HCT116 (cell line): ENCODE measurements around the gene ADRA2A. TPM values are rescaled to one million over a fixed set of nuclear protein-coding genes. Genes with fewer than 3 reads are reported as not detected.

Source experiments
- ATAC-seq: fragments of 200-7000 bp; cut with Tn5 transposase; 2 replicates; pipeline ENCODE4 v1.9.1; 2020; ENCODE audit warnings: mild to moderate bottlenecking, moderate library complexity
- BruUV-seq: library from RNA; stranded (reverse); fragments of 400-500 nt; replicated peaks from 2 replicates; lab custom pipeline; 2021; lab: Mats Ljungman, UMichigan
- CTCF ChIA-PET: fragments of 300-600 bp; sonication (Branson Sonifier 250); formaldehyde crosslinking; loops from one replicate; lab custom pipeline; 2021; ENCODE audit warnings: antibody characterized with exemption; lab: Charles Lee
- POLR2A ChIA-PET: fragments of 300-600, 350-600 bp; sonication (Branson Sonifier 250); formaldehyde crosslinking; loops from one replicate; lab custom pipeline; 2021; ENCODE audit warnings: antibody characterized with exemption; lab: Charles Lee
- RAD21 ChIA-PET, 2 experiments: fragments of 300-600 bp; sonication (Branson Sonifier 250); formaldehyde crosslinking; loops; one replicate each; lab custom pipeline; 2023; ENCODE audit warnings: low total read pairs in 2 of 2; ENCODE audit not compliant: uncharacterized antibody in 2 of 2, unreplicated experiment in 2 of 2, low non-redundant PET in 1 of 2; lab: Charles Lee
- DNase-seq: peaks from one replicate; pipeline ENCODE4 v3.0.0-alpha.2; 2010; ENCODE audit warnings: low read depth, low spot score
- H2AFZ ChIP-seq: fragments of 200-600 bp; shearing (Covaris generic), sonication (generic); 2 replicates; pipeline ENCODE4 v1.6.1; 2017; ENCODE audit warnings: low read depth, mixed run types, mixed read lengths, antibody characterized with exemption, low read length; ENCODE audit not compliant: poor library complexity, severe bottlenecking
- H3K27ac ChIP-seq: 2 replicates; pipeline ENCODE4 v1.5.1; 2012; ENCODE audit warnings: low read depth, low read length
- H3K27me3 ChIP-seq: fragments of 200-600 bp; sonication (generic); 2 replicates; pipeline ENCODE4 v1.6.1; 2016; ENCODE audit warnings: mixed run types, low read length, mixed read lengths; ENCODE audit not compliant: insufficient read depth
- H3K36me3 ChIP-seq, 2 experiments: fragments of 200-500 bp in 1 of 2; fragments of 200-600 bp in 1 of 2; sonication (Bioruptor generic) in 1 of 2; sonication (generic) in 1 of 2; 2 replicates each; pipeline versions ENCODE4 v1.5.1 to v1.6.1; 2014 to 2016; ENCODE audit warnings: low read length in 2 of 2, inconsistent platforms in 1 of 2, mixed read lengths in 1 of 2, mixed run types in 1 of 2; ENCODE audit not compliant: insufficient read depth in 2 of 2, control insufficient read depth in 1 of 2
- H3K4me1 ChIP-seq, 2 experiments: fragments of 200-600 bp in 1 of 2; sonication (generic) in 1 of 2; 2 replicates each; pipeline versions ENCODE4 v1.5.1 to v1.6.1; 2012 to 2017; ENCODE audit warnings: low read length in 2 of 2, inconsistent platforms in 1 of 2, mild to moderate bottlenecking in 1 of 2, mixed read lengths in 1 of 2, mixed run types in 1 of 2, moderate library complexity in 1 of 2; ENCODE audit not compliant: insufficient read depth in 2 of 2, control insufficient read depth in 1 of 2
- H3K4me2 ChIP-seq: fragments of 200-600 bp; sonication (generic); 2 replicates; pipeline ENCODE4 v1.6.1; 2017; ENCODE audit warnings: mixed run types, low read length, mixed read lengths
- H3K4me3 ChIP-seq, 2 experiments: fragments of 200-600 bp in 1 of 2; sonication (generic) in 1 of 2; replicated peaks in 1 of 2; 2 replicates each; pipeline ENCODE4 v1.5.1; 2011 to 2016; ENCODE audit warnings: low read length in 2 of 2, control low read depth in 1 of 2, low read depth in 1 of 2, mild to moderate bottlenecking in 1 of 2, mixed read lengths in 1 of 2, mixed run types in 1 of 2
- H3K79me2 ChIP-seq: fragments of 200-600 bp; sonication (generic); 2 replicates; pipeline ENCODE4 v1.6.1; 2017; ENCODE audit warnings: mild to moderate bottlenecking, mixed run types, low read length, moderate library complexity, mixed read lengths; ENCODE audit not compliant: insufficient read depth
- H3K9ac ChIP-seq: fragments of 200-600 bp; sonication (generic); 2 replicates; pipeline ENCODE4 v1.6.1; 2016; ENCODE audit warnings: low read length, mixed read lengths
- H3K9me2 ChIP-seq: fragments of 200-600 bp; sonication (generic), shearing (Covaris generic); 2 replicates; pipeline ENCODE4 v1.6.1; 2017; ENCODE audit warnings: mixed run types, mild to moderate bottlenecking, moderate library complexity; ENCODE audit not compliant: insufficient read depth
- H3K9me3 ChIP-seq, 2 experiments: fragments of 200-500 bp in 1 of 2; fragments of 200-600 bp in 1 of 2; sonication (Bioruptor generic) in 1 of 2; sonication (generic) in 1 of 2; 2 replicates each; pipeline ENCODE4 v1.6.1; 2014 to 2017; ENCODE audit warnings: low read length in 2 of 2, mixed read lengths in 2 of 2, inconsistent platforms in 1 of 2, low read depth in 1 of 2, mild to moderate bottlenecking in 1 of 2, mixed run types in 1 of 2, moderate library complexity in 1 of 2; ENCODE audit not compliant: control insufficient read depth in 1 of 2, insufficient read depth in 1 of 2
- H4K20me1 ChIP-seq: fragments of 200-600 bp; sonication (generic), shearing (Covaris generic); 2 replicates; pipeline ENCODE4 v1.6.1; 2017; ENCODE audit warnings: mixed run types, mild to moderate bottlenecking, moderate library complexity; ENCODE audit not compliant: insufficient read depth
- ATF3 ChIP-seq: IDR thresholded peaks from 2 replicates; pipeline ENCODE4 v1.6.1; 2012
- CTCF ChIP-seq, 3 experiments: fragments of 200-600 bp in 1 of 3; sonication (generic) in 1 of 3; IDR thresholded peaks in 2 of 3; conservative IDR thresholded peaks in 1 of 3; 2 replicates each; pipeline ENCODE4 v1.5.1; 2012 to 2017; ENCODE audit warnings: low read depth in 2 of 3, low read length in 2 of 3, antibody characterized with exemption in 1 of 3, borderline replicate concordance in 1 of 3, control low read depth in 1 of 3, mild to moderate bottlenecking in 1 of 3, mixed read lengths in 1 of 3, mixed run types in 1 of 3, moderate library complexity in 1 of 3; ENCODE audit not compliant: insufficient read depth in 1 of 3
- EZH2 ChIP-seq: fragments of 200-600 bp; sonication (generic); IDR thresholded peaks from 2 replicates; pipeline ENCODE4 v1.6.1; 2017; ENCODE audit warnings: antibody characterized with exemption, mixed run types
- EZH2phosphoT487 ChIP-seq: fragments of 200-600 bp; IDR thresholded peaks from 2 replicates; pipeline ENCODE4 v1.6.1; 2018; ENCODE audit warnings: antibody characterized with exemption, borderline replicate concordance
- MAX ChIP-seq: IDR thresholded peaks from 2 replicates; pipeline ENCODE4 v1.6.1; 2012
- POLR2A ChIP-seq: IDR thresholded peaks from 2 replicates; pipeline ENCODE4 v1.7.0; 2011; ENCODE audit warnings: borderline replicate concordance; ENCODE audit not compliant: insufficient read depth, insufficient read length; ENCODE audit errors: extremely low read depth
- POLR2AphosphoS5 ChIP-seq: IDR thresholded peaks from 2 replicates; pipeline ENCODE4 v1.6.1; 2011; ENCODE audit warnings: mild to moderate bottlenecking, low read depth, low read length, moderate library complexity
- RAD21 ChIP-seq: IDR thresholded peaks from 2 replicates; pipeline ENCODE4 v1.6.1; 2012; ENCODE audit warnings: low read depth, mild to moderate bottlenecking
- SRF ChIP-seq: IDR thresholded peaks from 2 replicates; pipeline ENCODE4 v1.6.1; 2012; ENCODE audit warnings: low read depth
- ZBTB33 ChIP-seq: IDR thresholded peaks from 2 replicates; pipeline ENCODE4 v1.6.1; 2011; ENCODE audit warnings: mild to moderate bottlenecking, low read length, moderate library complexity; ENCODE audit not compliant: insufficient replicate concordance; ENCODE audit errors: extremely low read depth
- intact Hi-C: fragments of 100-400 bp; cut with micrococcal nuclease; formaldehyde crosslinking; loops from 2 replicates; pipeline ENCODE4 v1.10.0; 2022
- total RNA-seq: library from RNA; stranded (reverse); gene quantifications from one replicate; pipeline ENCODE4 v1.2.1, GENCODE V29; 2021; ENCODE audit not compliant: unreplicated experiment

The ADRA2A gene
- total RNA-seq, 1 experiment from 2014 or later = 0.15 TPM

- CTCF ChIA-PET = no interaction called here
- H3K4me2 ChIP-seq = no peak overlapping the region
- H3K9me3 ChIP-seq = no peaks in the 10 kb centered on the region
- peaks cover 49% of the 10 kb centered on the region for H3K27me3 ChIP-seq
- no peaks in the 10 kb centered on the region for H3K9me2 ChIP-seq
- H3K4me3 ChIP-seq = no peak overlapping the region
- POLR2A ChIA-PET = no interaction called here
- ATAC-seq (no peak), DNase-seq (no peak)
- H3K4me1 ChIP-seq = peaks cover 0 to 6% of the 10 kb centered on the region in 2 experiments; a peak in 2 of 4 replicates
- no peak overlapping the region for H3K9ac ChIP-seq
- no peak for TF ChIP-seq MAX
- no peak for TF ChIP-seq EZH2
- TF ChIP-seq POLR2AphosphoS5 = no peak
- TF ChIP-seq POLR2A = no peak
- no peak for TF ChIP-seq SRF
- no peak for TF ChIP-seq ZBTB33
- TF ChIP-seq CTCF (IDR thresholded peaks at IDR 0.05 in 2 of 3, conservative IDR thresholded peaks at IDR 0.05 in 1 of 3; ENCODE audit: borderline replicate concordance in 1 of 3, insufficient read depth in 1 of 3, low read depth in 2 of 3, low read length in 2 of 3) = no peak
- no peak for TF ChIP-seq RAD21
- no peak for TF ChIP-seq EZH2phosphoT487
- TF ChIP-seq ATF3 = no peak
- no TSS peak for BruUV-seq
- intact Hi-C loops = no loop called here
- H3K27ac ChIP-seq = no peak overlapping the region
- RAD21 ChIA-PET = no interaction called here
- H4K20me1 ChIP-seq = no peaks in the 10 kb centered on the region
- no peak overlapping the region for H2AFZ ChIP-seq
- no peaks in the 10 kb centered on the region for H3K79me2 ChIP-seq
- no peaks in the 10 kb centered on the region for H3K36me3 ChIP-seq
Measured at GRCh38 chr10:111123883-111124282, 47.1 kb downstream of the ADRA2A start.
